Mucosa of rectum (tissue), 2 donors: ENCODE measurements around the gene TMCO4.

Experiments used
- H3K27ac ChIP-seq, 2 donors: one replicate each; pipeline ENCODE4 v1.7.0; 2013; ENCODE audit warnings: inconsistent platforms in 2 of 2, low read depth in 2 of 2, low read length in 2 of 2
- H3K27me3 ChIP-seq, 2 donors: one replicate each; pipeline ENCODE4 v1.7.0; 2013; ENCODE audit warnings: low read length in 2 of 2; ENCODE audit not compliant: control insufficient read depth in 2 of 2, insufficient read depth in 2 of 2
- H3K36me3 ChIP-seq, 2 donors: one replicate each; pipeline ENCODE4 v1.7.0; 2013; ENCODE audit warnings: low read length in 2 of 2; ENCODE audit not compliant: control insufficient read depth in 2 of 2, insufficient read depth in 2 of 2
- H3K4me1 ChIP-seq, 2 donors: one replicate each; pipeline ENCODE4 v1.7.0; 2013; ENCODE audit warnings: low read length in 2 of 2, mild to moderate bottlenecking in 1 of 2; ENCODE audit not compliant: control insufficient read depth in 2 of 2, insufficient read depth in 2 of 2
- H3K4me3 ChIP-seq, 2 donors: one replicate each; pipeline ENCODE4 v1.7.0; 2013; ENCODE audit warnings: low read length in 2 of 2
- H3K9ac ChIP-seq, 2 donors: one replicate each; pipeline ENCODE4 v1.7.0; 2013; ENCODE audit warnings: low read length in 2 of 2, low read depth in 1 of 2, mild to moderate bottlenecking in 1 of 2
- H3K9me3 ChIP-seq, 2 donors: one replicate each; pipeline ENCODE4 v1.7.0; 2013; ENCODE audit warnings: low read length in 2 of 2; ENCODE audit not compliant: control insufficient read depth in 2 of 2
- donor health status: healthy.
- donor health status: Normal muscosa, but diverticular disease.

Gene TMCO4

GRCh38 chr1:19728413-19729145, 71.1 kb downstream of the TMCO4 start:
- Histone ChIP-seq H3K4me1 (no peaks in the 10 kb centered on the region), H3K9ac (no peak overlapping the region), H3K27ac (no peak overlapping the region), H3K27me3 (no peaks in the 10 kb centered on the region), H3K4me3 (no peak overlapping the region), H3K36me3 (peaks cover 41 to 50% of the 10 kb centered on the region in 2 donors), H3K9me3 (peaks cover 0 to 6% of the 10 kb centered on the region in 2 donors)

GRCh38 chr1:19725606-19726005, 74.1 kb downstream of the TMCO4 start:
- Histone ChIP-seq H3K36me3 (peaks cover 32 to 45% of the 10 kb centered on the region in 2 donors), H3K4me3 (no peak overlapping the region), H3K27me3 (no peaks in the 10 kb centered on the region), H3K4me1 (no peaks in the 10 kb centered on the region), H3K9ac (no peak overlapping the region), H3K27ac (no peak overlapping the region), H3K9me3 (peaks cover 0 to 6% of the 10 kb centered on the region in 2 donors)

GRCh38 chr1:19723874-19724273, 75.8 kb downstream of the TMCO4 start:
- no peaks in the 10 kb centered on the region for H3K4me1 ChIP-seq
- H3K4me3 ChIP-seq, result no peak overlapping the region
- H3K27ac ChIP-seq, result no peak overlapping the region
- H3K27me3 ChIP-seq, result no peaks in the 10 kb centered on the region
- no peak overlapping the region for H3K9ac ChIP-seq
- H3K36me3 ChIP-seq, result peaks cover 26 to 37% of the 10 kb centered on the region in 2 donors
- H3K9me3 ChIP-seq, result no peaks in the 10 kb centered on the region

- Histone ChIP-seq H3K4me3 (no peak overlapping the region), H3K9me3 (no peaks in the 10 kb centered on the region), H3K27ac (no peak overlapping the region), H3K4me1 (no peaks in the 10 kb centered on the region), H3K36me3 (peaks cover 15 to 23% of the 10 kb centered on the region in 2 donors), H3K27me3 (no peaks in the 10 kb centered on the region), H3K9ac (no peak overlapping the region)
These were observed 78.7 kb downstream of the TMCO4 start for GRCh38 chr1:19720973-19721372.

- Histone ChIP-seq H3K27me3 (no peaks in the 10 kb centered on the region), H3K36me3 (peaks cover 9 to 17% of the 10 kb centered on the region in 2 donors), H3K4me3 (no peak overlapping the region), H3K27ac (no peak overlapping the region), H3K9ac (no peak overlapping the region), H3K4me1 (peaks cover 0 to 2% of the 10 kb centered on the region in 2 donors), H3K9me3 (no peaks in the 10 kb centered on the region)
These were observed 79.5 kb downstream of the TMCO4 start for GRCh38 chr1:19720174-19720573.

GRCh38 chr1:19717467-19717866, 82.2 kb downstream of the TMCO4 start:
- no peaks in the 10 kb centered on the region for H3K36me3 ChIP-seq
- H3K4me1 ChIP-seq, result peaks cover 0 to 2% of the 10 kb centered on the region in 2 donors
- H3K27me3 ChIP-seq, result no peaks in the 10 kb centered on the region
- no peak overlapping the region for H3K9ac ChIP-seq
- H3K27ac ChIP-seq, result no peak overlapping the region
- H3K9me3 ChIP-seq, result no peaks in the 10 kb centered on the region
- no peak overlapping the region for H3K4me3 ChIP-seq

GRCh38 chr1:19715334-19716203, 84.1 kb downstream of the TMCO4 start:
- H3K9me3 ChIP-seq, result no peaks in the 10 kb centered on the region
- H3K4me3 ChIP-seq, result no peak overlapping the region
- peaks cover 0 to under 1% of the 10 kb centered on the region in 2 donors for H3K36me3 ChIP-seq
- no peak overlapping the region for H3K9ac ChIP-seq
- no peak overlapping the region for H3K27ac ChIP-seq
- H3K4me1 ChIP-seq, result peaks cover 0 to 2% of the 10 kb centered on the region in 2 donors
- H3K27me3 ChIP-seq, result no peaks in the 10 kb centered on the region

GRCh38 chr1:19712928-19713327, 86.8 kb downstream of the TMCO4 start:
- Histone ChIP-seq H3K36me3 (peaks cover 0 to 8% of the 10 kb centered on the region in 2 donors), H3K27me3 (no peaks in the 10 kb centered on the region), H3K4me3 (no peak overlapping the region), H3K9me3 (no peaks in the 10 kb centered on the region), H3K27ac (no peak overlapping the region), H3K4me1 (peaks cover 0 to 2% of the 10 kb centered on the region in 2 donors), H3K9ac (no peak overlapping the region)

- no peaks in the 10 kb centered on the region for H3K9me3 ChIP-seq
- H3K27ac ChIP-seq, result no peak overlapping the region
- H3K4me1 ChIP-seq, result peaks cover 0 to 2% of the 10 kb centered on the region in 2 donors
- no peaks in the 10 kb centered on the region for H3K27me3 ChIP-seq
- H3K9ac ChIP-seq, result no peak overlapping the region
- H3K36me3 ChIP-seq, result peaks cover 5 to 10% of the 10 kb centered on the region in 2 donors
- no peak overlapping the region for H3K4me3 ChIP-seq
These were observed 88.7 kb downstream of the TMCO4 start for GRCh38 chr1:19710825-19711611.
